Mesenchymal stem cell (in vitro differentiated cells and primary cell): ENCODE results near the gene MEGF11.

Experiments used
- DNase-seq: peaks from one replicate; pipeline ENCODE4 v3.0.0-alpha.2; 2013
- H2AFZ ChIP-seq: one replicate; pipeline ENCODE4 v1.6.1; 2013; ENCODE audit warnings: low read depth, mild to moderate bottlenecking, control low read depth, inconsistent platforms, low read length, moderate library complexity
- H2AK5ac ChIP-seq: 2 replicates; pipeline ENCODE4 v1.6.1; 2013; ENCODE audit warnings: low read length, moderate library complexity, mild to moderate bottlenecking, inconsistent platforms; ENCODE audit not compliant: severe bottlenecking
- H2BK120ac ChIP-seq: one replicate; pipeline ENCODE4 v1.6.1; 2013; ENCODE audit warnings: low read depth, mild to moderate bottlenecking, inconsistent platforms, low read length, moderate library complexity
- H2BK12ac ChIP-seq, 2 experiments: one replicate each; pipeline ENCODE4 v1.6.1; 2013; ENCODE audit warnings: inconsistent platforms in 2 of 2, low read length in 2 of 2, mild to moderate bottlenecking in 2 of 2, moderate library complexity in 2 of 2, control low read depth in 1 of 2
- H2BK15ac ChIP-seq: one replicate; pipeline ENCODE4 v1.6.1; 2013; ENCODE audit warnings: mild to moderate bottlenecking, low read depth, inconsistent platforms; ENCODE audit not compliant: poor library complexity, severe bottlenecking
- H2BK5ac ChIP-seq: 2 replicates; pipeline ENCODE4 v1.6.1; 2013; ENCODE audit warnings: low read depth, mild to moderate bottlenecking, low read length, control low read depth, inconsistent platforms; ENCODE audit not compliant: poor library complexity, severe bottlenecking
- H3K14ac ChIP-seq, 2 experiments: one replicate each; pipeline ENCODE4 v1.6.1; 2013; ENCODE audit warnings: inconsistent platforms in 2 of 2, low read length in 2 of 2, control low read depth in 1 of 2, mild to moderate bottlenecking in 1 of 2, moderate library complexity in 1 of 2
- H3K18ac ChIP-seq, 2 experiments: one replicate each; pipeline ENCODE4 v1.6.1; 2013; ENCODE audit warnings: inconsistent platforms in 2 of 2, low read length in 2 of 2, control low read depth in 1 of 2, low read depth in 1 of 2, mild to moderate bottlenecking in 1 of 2
- H3K23ac ChIP-seq, 2 experiments: one replicate each; pipeline ENCODE4 v1.6.1; 2013; ENCODE audit warnings: inconsistent platforms in 2 of 2, low read length in 2 of 2, mild to moderate bottlenecking in 2 of 2, moderate library complexity in 2 of 2, control low read depth in 1 of 2
- H3K27ac ChIP-seq: 2 replicates; pipeline ENCODE4 v1.5.1; 2013; ENCODE audit warnings: mild to moderate bottlenecking, moderate library complexity, low read length, control low read depth, inconsistent platforms; ENCODE audit not compliant: poor library complexity, severe bottlenecking
- H3K27me3 ChIP-seq, 2 experiments: 2 replicates each; pipeline versions ENCODE4 v1.6.1 to v1.7.0; 2013; ENCODE audit warnings: low read length in 2 of 2, mild to moderate bottlenecking in 2 of 2, moderate library complexity in 2 of 2, control low read depth in 1 of 2, inconsistent platforms in 1 of 2; ENCODE audit not compliant: control insufficient read depth in 1 of 2, insufficient read depth in 1 of 2
- H3K36me3 ChIP-seq, 2 experiments: 2 replicates each; pipeline versions ENCODE4 v1.6.1 to v1.7.0; 2013; ENCODE audit warnings: low read length in 2 of 2, control low read depth in 1 of 2, inconsistent platforms in 1 of 2, low read depth in 1 of 2, mild to moderate bottlenecking in 1 of 2; ENCODE audit not compliant: insufficient read depth in 2 of 2, control insufficient read depth in 1 of 2
- H3K4ac ChIP-seq, 2 experiments: one replicate each; pipeline ENCODE4 v1.6.1; 2013; ENCODE audit warnings: inconsistent platforms in 2 of 2, low read length in 2 of 2, mild to moderate bottlenecking in 2 of 2, moderate library complexity in 2 of 2, control low read depth in 1 of 2, low read depth in 1 of 2
- H3K4me1 ChIP-seq: 2 replicates; pipeline ENCODE4 v1.6.1; 2013; ENCODE audit warnings: low read depth, low read length, control low read depth; ENCODE audit not compliant: control insufficient read depth, insufficient read depth
- H3K4me2 ChIP-seq: 2 replicates; pipeline ENCODE4 v1.6.1; 2013; ENCODE audit warnings: low read length, mild to moderate bottlenecking, inconsistent platforms; ENCODE audit not compliant: poor library complexity, severe bottlenecking
- H3K4me3 ChIP-seq, 2 experiments: 2 replicates each; pipeline versions ENCODE4 v1.5.1 to v1.7.0; 2013; ENCODE audit warnings: low read length in 2 of 2, mild to moderate bottlenecking in 2 of 2, control low read depth in 1 of 2, low read depth in 1 of 2; ENCODE audit not compliant: insufficient read depth in 1 of 2
- H3K79me1 ChIP-seq: replicated peaks from 2 replicates; pipeline ENCODE4 v1.6.1; 2013; ENCODE audit warnings: mild to moderate bottlenecking, control low read depth, low read length, inconsistent platforms; ENCODE audit not compliant: poor library complexity, severe bottlenecking
- H3K9ac ChIP-seq: 2 replicates; pipeline ENCODE4 v1.7.0; 2013; ENCODE audit warnings: mild to moderate bottlenecking, low read length, moderate library complexity
- H3K9me3 ChIP-seq: 2 replicates; pipeline ENCODE4 v1.7.0; 2013; ENCODE audit warnings: mild to moderate bottlenecking, low read length; ENCODE audit not compliant: control insufficient read depth
- H4K8ac ChIP-seq: one replicate; pipeline ENCODE4 v1.6.1; 2013; ENCODE audit warnings: inconsistent platforms, mild to moderate bottlenecking, low read length, moderate library complexity
- H4K91ac ChIP-seq: one replicate; pipeline ENCODE4 v1.6.1; 2013; ENCODE audit warnings: mild to moderate bottlenecking, low read length, inconsistent platforms
- WGBS: methylation state at CpG from one replicate; pipeline ENCODE4 v1.1.7; 2013; ENCODE audit warnings: mixed read lengths; 5-methylcytosine and 5-hydroxymethylcytosine counted together

Gene MEGF11

GRCh38 chr15:66016199-66016598 is 237.4 kb downstream of the MEGF11 start:
- Histone ChIP-seq H3K27ac (no peak overlapping the region), H2BK5ac (no peak overlapping the region), H3K9ac (no peak overlapping the region), H3K4me3 (no peak overlapping the region), H4K8ac (no peak overlapping the region), H3K4me1 (no peaks in the 10 kb centered on the region), H2AK5ac (no peak overlapping the region), H3K18ac (no peak overlapping the region), H2BK12ac (no peak overlapping the region), H3K4me2 (no peak overlapping the region), H2AFZ (no peak overlapping the region), H4K91ac (no peak overlapping the region), H2BK120ac (no peak overlapping the region), H3K27me3 (peaks cover 37 to 52% of the 10 kb centered on the region in 2 experiments), H3K23ac (no peak overlapping the region), H3K79me1 (no peaks in the 10 kb centered on the region), H3K14ac (no peak overlapping the region), H3K9me3 (no peaks in the 10 kb centered on the region), H2BK15ac (no peak overlapping the region), H3K36me3 (no peaks in the 10 kb centered on the region), H3K4ac (no peak overlapping the region)
- DNase-seq: no peak
- WGBS: 100% methylated on average over 3 of the region's 5 CpGs

- no peak overlapping the region for H3K4ac ChIP-seq
- no peak overlapping the region for H2AFZ ChIP-seq
- no peak overlapping the region for H2BK12ac ChIP-seq
- no peak overlapping the region for H2BK15ac ChIP-seq
- WGBS: 75% methylated on average over 8 of the region's 8 CpGs
- H3K18ac ChIP-seq: no peak overlapping the region
- no peak overlapping the region for H2AK5ac ChIP-seq
- no peak overlapping the region for H3K23ac ChIP-seq
- H2BK5ac ChIP-seq: no peak overlapping the region
- no peak overlapping the region for H3K4me3 ChIP-seq
- H3K27me3 ChIP-seq: peaks cover 35 to 39% of the 10 kb centered on the region in 2 experiments
- no peaks in the 10 kb centered on the region for H3K36me3 ChIP-seq
- no peaks in the 10 kb centered on the region for H3K9me3 ChIP-seq
- H2BK120ac ChIP-seq: no peak overlapping the region
- H3K14ac ChIP-seq: no peak overlapping the region
- H3K9ac ChIP-seq: no peak overlapping the region
- H3K4me2 ChIP-seq: no peak overlapping the region
- no peak overlapping the region for H3K27ac ChIP-seq
- H4K91ac ChIP-seq: no peak overlapping the region
- H3K4me1 ChIP-seq: no peaks in the 10 kb centered on the region
- DNase-seq: no peak
- H4K8ac ChIP-seq: no peak overlapping the region
- H3K79me1 ChIP-seq: no peaks in the 10 kb centered on the region
Observed at GRCh38 chr15:66014635-66015182, 238.8 kb downstream of the MEGF11 start.

DNA sequence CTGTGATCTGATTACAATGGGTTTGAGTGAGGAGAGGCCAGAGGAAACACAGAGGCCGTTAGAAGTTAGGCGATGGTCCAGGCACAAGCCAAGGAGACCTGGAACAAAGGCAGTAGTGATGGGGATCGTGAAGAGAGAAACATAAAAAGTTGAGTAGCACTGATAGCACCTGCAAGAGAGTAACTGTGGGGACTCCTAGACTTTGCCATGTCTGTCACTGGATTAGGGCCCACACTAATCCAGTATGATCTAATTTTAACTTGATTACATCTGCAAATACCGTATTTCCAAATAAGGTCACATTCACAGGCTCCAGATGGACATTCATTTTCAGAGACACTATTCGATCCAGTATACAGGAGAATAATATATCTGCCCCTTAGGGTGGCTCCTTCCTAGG is 239.5 kb downstream of the MEGF11 start:
- no peak overlapping the region for H2BK5ac ChIP-seq
- no peaks in the 10 kb centered on the region for H3K79me1 ChIP-seq
- H2BK120ac ChIP-seq: no peak overlapping the region
- H3K4me1 ChIP-seq: peaks cover 1% of the 10 kb centered on the region
- H3K36me3 ChIP-seq: no peaks in the 10 kb centered on the region
- H2AFZ ChIP-seq: no peak overlapping the region
- H4K91ac ChIP-seq: no peak overlapping the region
- no peak overlapping the region for H3K18ac ChIP-seq
- H3K4me2 ChIP-seq: no peak overlapping the region
- no peak overlapping the region for H4K8ac ChIP-seq
- no peak overlapping the region for H3K14ac ChIP-seq
- H2AK5ac ChIP-seq: no peak overlapping the region
- WGBS: 79% methylated on average over 5 of the region's 5 CpGs
- H3K9ac ChIP-seq: no peak overlapping the region
- no peak overlapping the region for H2BK15ac ChIP-seq
- no peak overlapping the region for H3K23ac ChIP-seq
- H2BK12ac ChIP-seq: no peak overlapping the region
- no peak overlapping the region for H3K27ac ChIP-seq
- no peak overlapping the region for H3K4me3 ChIP-seq
- H3K9me3 ChIP-seq: no peaks in the 10 kb centered on the region
- DNase-seq: no peak
- no peak overlapping the region for H3K4ac ChIP-seq
- peaks cover 30 to 33% of the 10 kb centered on the region in 2 experiments for H3K27me3 ChIP-seq

DNA sequence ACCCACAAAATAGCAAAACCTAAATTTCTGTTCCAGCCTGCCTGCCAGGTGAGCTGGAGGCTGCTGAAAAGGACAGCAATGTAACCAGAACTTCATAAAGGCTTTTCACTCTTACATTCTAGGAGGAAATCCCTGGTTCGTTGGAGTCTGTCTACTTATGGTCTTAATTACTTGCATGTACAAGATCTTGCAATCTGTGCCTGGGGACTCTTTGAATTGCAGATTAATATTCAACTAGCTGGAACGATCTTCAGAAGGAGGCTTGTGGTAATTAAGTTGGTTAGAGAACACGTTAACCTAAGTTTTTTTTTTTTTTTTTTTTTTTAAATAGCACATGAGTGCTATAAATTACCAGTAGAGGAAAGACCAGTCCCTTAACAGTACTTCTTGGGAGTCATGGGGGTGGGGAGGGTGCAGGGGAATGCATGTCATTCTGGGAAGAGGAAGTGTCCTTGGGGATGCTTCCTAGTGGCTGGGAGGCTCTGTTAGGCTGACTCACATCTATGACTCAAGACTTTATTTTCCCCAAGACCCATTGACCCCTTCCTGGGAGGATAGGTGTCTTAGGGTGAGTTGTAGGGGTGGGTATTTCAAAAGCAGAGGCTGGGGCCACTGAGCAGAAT is 244.5 kb downstream of the MEGF11 start:
- Histone ChIP-seq H2BK120ac (no peak overlapping the region), H3K18ac (no peak overlapping the region), H3K4me3 (no peak overlapping the region), H3K23ac (no peak overlapping the region), H3K4ac (no peak overlapping the region), H3K4me2 (no peak overlapping the region), H3K27ac (no peak overlapping the region), H4K8ac (no peak overlapping the region), H2BK12ac (no peak overlapping the region), H2AFZ (no peak overlapping the region), H2AK5ac (no peak overlapping the region), H3K4me1 (peaks cover 1% of the 10 kb centered on the region), H3K14ac (no peak overlapping the region), H4K91ac (no peak overlapping the region), H3K9ac (no peak overlapping the region), H2BK15ac (no peak overlapping the region), H3K79me1 (no peaks in the 10 kb centered on the region), H3K9me3 (no peaks in the 10 kb centered on the region), H3K27me3 (peaks cover 9 to 25% of the 10 kb centered on the region in 2 experiments), H2BK5ac (no peak overlapping the region), H3K36me3 (no peaks in the 10 kb centered on the region)
- peak; percentile 7 for DNase-seq
- WGBS: 39% methylated on average over 2 of the region's 3 CpGs
